Measurements from ENCODE around the gene SOX4.
"Not testable (repeated sequence)": the region's sequence is repeated elsewhere in the genome, so short reads cannot be mapped to it uniquely, and the experiment has no call there.

The SOX4 gene

DNA sequence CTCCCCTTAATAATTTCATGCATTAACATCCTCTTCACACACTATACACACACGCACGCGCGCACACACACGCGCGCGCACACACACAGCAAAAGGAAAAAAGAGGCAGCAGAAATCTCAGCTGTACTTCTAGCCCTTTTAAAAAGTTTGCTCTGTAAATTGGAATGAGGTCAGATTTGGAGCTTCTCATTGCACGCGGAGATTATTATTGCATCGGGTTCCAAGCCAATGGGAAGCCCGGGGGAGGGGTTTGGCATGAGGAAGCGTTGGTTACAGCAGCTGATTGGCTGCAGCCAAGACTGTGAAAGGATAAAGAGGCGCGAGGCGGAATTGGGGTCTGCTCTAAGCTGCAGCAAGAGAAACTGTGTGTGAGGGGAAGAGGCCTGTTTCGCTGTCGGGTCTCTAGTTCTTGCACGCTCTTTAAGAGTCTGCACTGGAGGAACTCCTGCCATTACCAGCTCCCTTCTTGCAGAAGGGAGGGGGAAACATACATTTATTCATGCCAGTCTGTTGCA, at the start of gene SOX4:
Gene SOX4, plus strand, starts transcription at position 340 of the 515 bp plus-strand sequence. CDS start 784 bp downstream, outside the sequence.
- peak; percentile 71 for DNase-seq

DNA sequence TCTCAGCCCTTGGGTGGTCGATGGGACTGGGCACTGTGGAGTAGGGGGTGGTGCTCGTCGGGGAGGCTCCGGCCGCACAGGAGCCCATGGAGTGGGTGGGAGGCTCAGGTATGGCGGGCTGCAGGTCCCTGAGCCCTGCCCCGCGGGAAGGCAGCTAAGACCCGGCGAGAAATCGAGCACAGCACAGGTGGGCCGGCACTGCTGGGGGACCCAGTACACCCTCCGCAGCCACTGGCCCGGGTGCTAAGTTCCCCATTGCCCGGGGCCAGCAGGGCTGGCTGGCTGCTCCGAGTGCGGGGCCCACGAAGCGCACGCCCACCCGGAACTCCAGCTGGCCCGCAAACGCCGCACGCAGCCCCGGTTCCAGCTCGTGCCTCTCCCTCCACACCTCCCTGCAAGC, 41.3 kb upstream of the SOX4 start:
- not testable (repeated sequence) for DNase-seq

DNA sequence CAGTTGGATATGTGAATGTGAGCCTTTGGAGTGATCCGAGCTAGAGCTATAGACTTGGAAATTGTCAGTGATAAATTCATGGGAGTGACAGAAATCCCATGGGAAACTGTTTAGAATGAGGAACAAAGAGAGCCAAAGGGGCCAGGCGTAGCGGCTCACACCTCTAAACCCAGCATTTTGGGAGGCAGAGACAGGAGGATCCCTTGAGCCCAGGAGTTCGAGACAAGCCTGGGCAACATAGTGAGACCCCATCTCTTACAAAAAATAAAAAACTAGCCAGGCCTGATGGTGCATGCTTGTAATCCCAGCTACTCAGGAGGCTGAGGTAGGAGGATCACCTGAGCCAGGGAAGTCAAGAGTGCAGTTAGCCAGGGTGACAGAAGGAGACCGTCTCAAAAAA, 39.3 kb upstream of the SOX4 start:
- DNase-seq: no peak

DNA sequence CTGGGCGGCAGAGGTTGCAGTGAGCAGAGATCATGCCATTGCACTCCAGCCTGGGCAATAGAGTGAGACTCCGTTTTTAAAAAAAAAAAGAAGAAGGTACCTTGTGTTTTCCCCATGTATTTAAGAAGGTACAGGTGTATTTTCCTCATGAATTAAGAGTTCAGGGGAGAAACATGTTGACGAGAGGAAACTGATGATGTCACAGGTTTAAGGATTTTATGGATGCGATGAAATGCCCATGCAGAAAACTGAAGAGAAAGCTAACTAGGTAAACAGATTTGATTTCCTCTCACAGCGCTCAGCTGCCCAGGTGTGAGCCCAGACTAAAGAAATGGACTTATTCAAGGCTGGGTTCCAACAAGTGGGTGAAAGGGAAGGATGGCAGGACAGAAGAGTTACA, 38.4 kb upstream of the SOX4 start:
- no peak for DNase-seq

DNA sequence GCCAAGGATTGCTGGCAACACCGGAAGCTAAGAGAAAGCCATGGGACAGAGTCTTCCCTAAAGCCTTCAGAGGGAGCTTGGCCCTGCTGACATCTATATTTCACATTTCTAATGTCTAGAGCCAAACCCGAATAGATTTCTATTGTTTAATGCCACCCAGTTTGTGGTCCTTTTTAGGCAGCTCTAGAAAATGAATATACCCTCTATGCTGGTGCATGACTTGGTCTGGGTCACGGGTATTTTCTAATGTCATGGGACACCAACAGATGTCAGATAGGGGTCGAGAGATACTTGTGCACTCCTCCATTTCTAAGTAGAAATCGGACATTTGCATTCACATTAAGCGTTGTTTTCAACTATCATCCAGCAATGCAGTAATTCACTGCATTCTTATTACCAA, 37.0 kb upstream of the SOX4 start:
- no peak for DNase-seq

DNA sequence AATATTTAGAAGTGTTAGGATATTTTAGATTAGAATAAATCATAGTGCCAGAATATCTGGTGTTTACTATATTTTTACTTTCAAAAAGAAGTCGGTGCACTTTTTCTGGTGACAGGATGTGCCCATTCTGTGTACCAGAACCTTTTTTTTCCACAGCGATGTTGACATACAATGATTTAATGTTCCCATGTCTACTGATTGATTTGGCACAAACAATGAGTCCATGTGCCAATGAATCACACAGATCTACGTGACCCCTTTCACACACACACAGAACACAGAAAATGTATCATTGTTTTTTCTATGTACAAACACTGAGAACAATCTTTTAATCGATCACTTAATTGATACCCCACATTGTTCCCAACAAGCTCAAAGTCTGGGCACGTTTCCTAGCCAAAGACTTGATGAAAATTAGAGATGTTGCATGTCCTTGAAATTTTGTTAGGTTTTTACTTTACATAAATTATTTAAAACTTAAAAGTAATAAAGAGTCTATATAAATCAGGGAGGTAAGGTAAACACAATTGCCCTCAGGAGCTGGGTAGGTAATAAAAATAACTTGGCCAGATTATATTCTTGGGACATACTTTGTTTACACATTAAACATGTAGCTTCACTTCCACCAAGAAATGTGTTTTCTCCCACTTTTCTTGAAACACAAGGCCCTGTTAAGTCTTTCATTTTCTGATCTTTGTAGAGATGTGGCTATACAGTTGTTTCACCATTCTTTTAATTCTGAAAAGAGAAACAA, 36.4 kb upstream of the SOX4 start:
- no peak for DNase-seq

DNA sequence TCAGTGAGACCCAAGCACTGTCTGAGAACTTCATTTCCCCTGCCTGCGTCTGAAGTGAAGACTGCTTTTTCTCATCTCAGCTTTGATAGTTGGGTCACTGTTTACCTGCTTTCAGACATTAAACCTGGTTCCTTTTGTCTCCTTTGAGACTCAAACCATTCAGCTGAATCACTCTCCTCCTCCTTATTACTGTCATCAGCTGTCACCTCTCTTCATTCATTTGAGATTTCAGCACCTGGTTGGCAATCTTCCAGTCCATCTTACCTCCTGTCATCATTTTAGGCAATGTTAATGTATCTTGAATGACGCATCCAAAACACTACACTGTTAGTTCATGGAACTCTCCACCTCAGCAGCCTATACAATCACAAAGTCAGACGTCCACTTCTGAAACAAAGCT, 34.3 kb upstream of the SOX4 start:
- no peak for DNase-seq

DNA sequence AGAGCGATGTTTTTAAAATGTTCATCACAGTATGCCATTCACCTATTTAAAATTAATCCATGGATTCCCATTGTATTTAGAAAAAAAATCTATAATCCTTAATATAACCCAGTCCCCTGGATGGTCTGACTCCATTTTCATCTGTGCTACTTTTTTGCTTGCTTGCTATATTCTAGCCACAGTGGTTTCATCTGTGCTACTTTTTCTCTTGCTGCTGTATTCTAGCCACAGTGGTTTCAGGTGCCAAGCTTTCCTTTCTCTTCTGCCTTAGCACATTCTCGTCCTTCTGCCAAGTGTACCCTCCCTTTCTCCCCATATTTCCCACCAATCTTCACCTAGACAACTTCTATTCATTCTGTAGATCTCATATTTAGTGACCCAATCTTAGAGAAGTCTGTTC, 33.3 kb upstream of the SOX4 start:
- no peak for DNase-seq

DNA sequence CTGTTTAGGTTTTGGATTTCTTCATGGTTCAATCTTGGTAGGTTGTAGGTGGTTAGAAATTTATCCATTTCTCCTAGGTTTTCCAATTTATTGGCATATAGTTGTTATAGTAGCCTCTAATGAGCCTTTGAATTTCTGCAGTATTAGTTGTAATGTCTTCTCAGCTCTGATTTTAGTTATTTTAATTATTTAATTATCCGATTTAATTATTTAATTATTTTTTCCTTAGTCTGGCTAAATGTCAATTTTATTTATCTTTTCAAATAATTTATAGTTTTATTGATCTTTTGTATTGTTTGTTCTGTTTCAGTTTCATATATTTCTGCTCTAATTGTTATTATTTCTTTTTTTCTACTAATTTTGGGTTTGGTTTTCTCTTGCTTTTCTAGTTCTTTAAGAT, 28.1 kb upstream of the SOX4 start:
- no peak for DNase-seq

DNA sequence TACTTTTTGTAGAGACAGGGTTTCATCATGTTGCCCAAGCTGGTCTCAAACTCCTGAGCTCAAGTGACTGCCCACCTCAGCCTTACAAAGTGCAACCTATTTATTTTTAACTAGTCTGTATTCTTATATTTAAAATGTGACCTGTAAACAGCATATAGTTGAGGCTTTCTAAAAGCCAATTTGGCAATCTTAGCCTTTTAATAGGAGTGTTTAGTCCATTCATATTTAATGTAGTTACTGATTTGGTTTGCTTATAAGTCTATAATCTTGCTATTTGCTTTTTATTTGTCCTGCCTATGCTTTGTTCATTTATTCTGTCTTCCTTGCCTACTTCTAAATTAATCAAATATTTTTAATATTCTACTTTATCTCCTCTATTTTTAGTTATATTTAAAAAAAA, 15.0 kb upstream of the SOX4 start:
- no peak for DNase-seq

DNA sequence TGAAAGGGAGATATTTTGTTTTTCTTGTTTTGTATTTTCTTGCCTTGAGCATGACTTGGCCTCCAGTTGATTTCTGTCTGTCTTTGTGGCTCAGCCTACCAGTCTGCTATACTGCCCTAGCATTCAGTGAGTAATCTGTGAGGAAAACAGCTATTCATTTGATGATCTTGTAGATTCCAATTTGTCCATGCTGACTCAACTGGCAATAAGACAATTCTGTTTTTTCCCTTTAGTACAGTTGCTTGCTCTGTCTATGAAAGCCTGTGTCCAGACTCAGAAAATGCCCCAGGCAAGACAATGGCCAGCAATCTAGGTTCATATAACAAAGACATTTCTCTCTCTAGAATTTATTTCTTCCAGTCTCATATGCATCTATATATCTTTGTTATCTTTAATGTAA, 10.9 kb upstream of the SOX4 start:
- no peak for DNase-seq

DNA sequence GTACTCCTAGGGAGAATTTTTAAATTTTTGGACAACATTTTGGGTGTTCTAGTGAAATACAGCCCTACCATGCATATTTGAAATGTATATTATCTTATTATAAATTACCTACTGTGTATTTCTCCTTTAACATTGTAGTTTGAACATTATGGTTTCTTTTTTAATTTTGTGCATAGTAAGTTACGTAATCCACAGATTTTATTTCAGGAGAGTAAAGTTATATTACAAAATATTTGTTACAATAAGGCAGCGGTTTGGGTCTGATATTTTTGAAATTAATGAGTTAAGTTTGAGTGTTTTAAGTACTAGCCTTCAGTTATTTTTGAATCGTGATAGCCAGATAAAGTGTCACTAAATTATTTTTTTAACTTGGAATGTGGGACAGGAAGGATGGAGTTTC, 7.3 kb upstream of the SOX4 start:
- DNase-seq: no peak

DNA sequence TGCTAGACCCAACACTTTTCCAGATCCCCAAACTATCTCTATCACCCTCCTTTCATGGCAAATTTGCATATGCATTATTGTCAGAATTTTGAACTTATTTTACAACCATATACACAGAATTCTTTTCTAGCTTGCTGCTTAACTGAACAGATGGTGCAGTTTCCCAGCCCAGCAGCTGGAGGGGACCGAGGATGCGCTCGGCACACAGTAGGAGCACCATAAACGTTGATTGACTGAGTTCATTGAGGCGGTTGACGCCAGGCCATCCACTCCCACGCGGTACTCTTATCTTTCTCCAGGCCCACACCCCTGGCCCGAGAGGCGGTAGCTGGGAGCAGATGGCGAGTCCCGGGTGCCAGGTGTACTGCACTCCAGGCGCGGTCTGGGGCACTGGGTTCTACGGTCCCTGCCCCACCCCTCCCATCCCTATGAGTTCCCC, 6.8 kb upstream of the SOX4 start:
- DNase-seq: no peak

DNA sequence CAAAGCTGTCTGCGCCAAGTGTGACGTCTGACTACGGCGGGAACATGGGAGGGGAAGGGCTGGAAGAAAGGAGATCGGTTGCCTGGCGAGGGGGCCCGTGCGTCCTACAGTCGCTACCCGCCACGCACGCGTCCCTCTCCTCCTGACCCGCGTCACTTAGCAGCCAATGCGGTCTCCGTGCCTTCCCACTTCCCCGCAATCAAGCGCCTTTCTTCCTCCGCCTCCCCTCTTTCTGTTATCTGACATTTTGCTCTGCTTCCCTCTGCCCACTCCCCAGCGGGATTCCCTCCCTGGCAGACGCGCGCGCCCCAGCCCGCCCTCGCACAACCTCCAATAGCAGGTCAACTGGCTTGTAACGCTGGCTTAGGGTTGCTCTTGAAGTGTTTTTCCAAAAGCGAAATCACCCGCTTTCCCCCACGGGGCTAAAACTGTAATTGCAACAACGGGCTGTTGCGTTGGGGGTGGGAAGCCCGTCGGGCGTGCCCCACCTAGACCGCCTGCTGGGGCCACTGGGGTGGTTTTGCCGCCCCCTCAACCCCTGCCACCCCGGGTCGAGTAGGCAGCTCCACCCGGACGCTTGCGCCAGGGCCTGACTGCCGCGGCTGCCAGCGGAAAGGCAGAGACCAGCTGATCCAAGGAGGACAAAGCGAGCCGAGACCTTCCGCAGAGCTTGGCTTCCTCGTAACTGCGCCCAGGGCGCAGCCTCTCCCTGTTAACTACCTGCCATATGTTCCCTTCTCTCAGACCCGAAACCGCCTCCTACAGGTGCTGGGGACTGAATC, 6.2 kb upstream of the SOX4 start:
- DNase-seq: peak; percentile 11

DNA sequence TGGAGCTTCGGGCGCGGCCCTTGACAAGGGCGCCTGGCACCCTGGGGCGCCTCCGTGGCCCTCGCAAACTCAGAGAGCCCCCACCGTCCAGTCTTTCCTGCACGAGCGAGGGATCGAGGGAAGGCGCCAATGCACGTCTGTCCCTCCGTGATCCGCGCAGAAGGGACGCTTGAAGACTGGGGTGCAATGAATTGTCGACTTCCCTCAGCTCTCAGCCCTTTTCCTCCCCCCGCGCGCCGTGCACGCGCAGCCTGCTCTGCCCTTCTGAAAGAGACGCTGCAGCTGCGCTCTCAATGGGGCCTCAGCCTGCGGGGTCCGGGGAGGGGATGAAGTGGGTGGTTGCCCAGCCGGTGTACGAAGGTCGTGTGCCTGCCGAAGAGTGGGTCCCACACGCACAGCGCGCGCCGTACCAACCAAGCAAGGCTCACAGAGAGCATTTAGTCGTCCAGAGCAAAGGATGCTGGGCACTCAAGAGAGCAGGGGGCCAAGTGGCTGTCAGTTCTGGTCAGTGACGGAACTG, 5.5 kb upstream of the SOX4 start:
- peak; percentile 28 for DNase-seq

DNA sequence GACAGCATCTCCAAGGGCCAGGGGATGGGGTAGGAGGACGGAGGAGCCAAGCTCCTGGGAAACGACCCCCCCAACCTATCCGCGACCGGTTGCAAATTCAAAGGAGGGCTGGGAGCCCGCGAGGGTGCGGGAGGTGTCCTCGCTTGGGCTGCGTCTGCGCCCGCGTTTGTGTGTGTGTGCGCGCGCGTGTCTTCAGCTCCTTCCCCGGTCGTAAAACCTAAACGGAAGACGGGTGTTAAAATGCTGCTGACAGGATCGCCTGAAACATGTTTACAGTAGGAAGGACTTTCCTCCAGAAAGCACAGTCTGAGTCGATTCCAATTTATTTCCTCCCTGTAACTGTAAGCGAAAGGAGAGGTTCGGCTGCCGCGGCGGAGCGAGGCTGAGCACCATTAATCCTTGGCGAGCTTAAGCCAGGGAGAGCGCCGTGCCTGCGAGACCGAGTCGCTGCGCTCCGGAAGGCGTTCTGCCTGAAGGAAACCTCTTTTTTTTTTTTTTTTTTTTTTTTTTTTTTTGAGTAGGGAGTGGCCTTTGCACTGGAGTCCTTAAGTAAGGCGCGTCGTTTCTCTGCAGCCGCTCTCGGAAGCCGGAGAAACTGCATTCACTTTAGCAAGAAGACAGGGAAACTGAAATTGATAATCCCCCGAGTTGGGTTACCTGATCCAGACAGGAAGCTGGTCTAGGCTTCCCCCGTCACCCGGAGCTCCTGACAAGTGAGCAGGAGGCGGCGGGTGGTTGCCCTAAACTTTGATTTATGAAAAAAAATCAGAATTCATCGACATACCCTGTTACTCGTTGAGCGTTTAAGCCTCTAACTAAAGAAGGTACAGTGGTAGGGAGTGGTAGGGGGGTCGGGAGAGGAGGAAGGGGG, 4.8 kb upstream of the SOX4 start:
- DNase-seq: peak; percentile 28

DNA sequence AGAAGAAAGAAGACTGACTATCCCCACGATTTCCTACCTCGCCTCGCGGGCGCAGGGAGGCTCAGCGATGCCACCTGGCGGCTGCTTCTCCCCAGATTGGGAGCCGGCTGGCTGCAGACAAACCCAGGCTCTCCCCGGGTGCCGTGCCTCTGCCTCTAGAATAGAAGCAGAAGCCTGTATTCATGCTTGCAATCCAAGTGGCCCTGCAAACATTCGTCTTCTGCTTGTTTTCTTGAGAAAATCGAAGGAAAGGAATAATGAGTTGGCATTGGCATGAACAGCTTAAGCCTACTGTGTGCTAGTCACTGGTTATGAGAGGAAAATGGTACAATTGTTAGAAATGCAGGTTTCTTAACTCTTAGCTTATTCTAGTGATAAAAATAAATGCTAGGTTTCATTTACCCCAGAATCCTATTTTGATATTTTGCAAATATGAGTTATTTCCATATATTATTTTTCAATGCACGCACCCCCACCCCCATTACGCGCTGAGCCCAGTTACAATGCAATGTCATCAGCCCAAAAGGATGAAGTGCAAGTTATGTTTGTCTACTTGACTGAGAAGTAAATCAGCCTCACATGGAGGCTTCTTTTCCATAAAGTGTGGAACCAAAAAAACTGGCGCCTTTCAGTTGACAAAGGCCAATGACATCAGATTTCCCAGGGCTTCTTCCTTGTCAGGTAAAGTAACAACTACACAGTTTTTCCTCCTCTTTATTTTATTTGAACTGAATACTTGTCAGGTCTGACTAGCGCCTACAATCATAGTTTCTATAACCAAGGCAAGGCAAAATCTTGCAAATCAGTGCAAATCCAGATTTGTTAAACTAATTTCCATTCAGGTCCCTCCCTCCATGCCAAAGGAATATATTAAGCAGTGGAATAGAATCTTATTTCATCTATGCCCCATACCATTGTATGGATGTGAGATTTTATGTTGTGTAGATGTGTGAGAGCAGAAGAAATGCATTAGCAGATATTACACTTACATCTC, 3.9 kb upstream of the SOX4 start:
- DNase-seq: peak; percentile 76

DNA sequence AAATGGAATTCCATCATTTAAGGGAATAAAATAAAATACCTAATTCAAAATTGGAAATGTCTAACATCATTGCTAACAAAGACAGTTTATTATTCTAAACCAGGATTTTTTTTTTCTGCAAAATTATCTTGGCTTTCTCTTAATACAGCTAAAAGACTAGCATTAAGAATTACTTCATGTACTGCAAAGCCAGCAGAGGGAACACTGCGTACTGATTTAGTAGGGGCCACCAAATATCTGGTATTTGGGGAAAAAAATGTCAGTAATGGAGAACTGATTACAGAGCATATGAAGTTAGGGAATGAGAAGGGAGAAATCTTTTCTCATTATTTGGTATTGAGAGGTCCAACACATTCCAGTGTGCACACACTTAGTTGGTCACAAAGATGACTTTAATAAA, 3.2 kb upstream of the SOX4 start:
- no peak for DNase-seq

DNA sequence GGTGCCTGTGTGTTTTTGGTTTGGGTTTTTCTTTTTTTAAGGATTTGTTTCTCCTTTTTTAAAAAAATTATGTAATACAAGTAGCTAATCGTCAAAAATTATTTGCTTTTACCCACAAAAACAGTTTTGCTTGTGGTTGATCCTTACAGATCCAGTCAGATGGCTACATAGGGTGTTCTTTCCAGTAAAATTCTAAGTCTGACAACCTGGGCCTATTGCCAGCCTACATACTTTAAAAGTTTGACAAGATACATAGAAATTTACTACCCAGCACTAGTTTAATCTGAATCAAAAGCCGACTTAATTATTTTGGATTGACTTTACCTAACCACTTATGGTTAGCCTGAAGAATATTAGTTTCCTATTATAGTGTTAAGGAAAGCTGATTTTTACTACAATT, 2.1 kb upstream of the SOX4 start:
- DNase-seq: no peak

DNA sequence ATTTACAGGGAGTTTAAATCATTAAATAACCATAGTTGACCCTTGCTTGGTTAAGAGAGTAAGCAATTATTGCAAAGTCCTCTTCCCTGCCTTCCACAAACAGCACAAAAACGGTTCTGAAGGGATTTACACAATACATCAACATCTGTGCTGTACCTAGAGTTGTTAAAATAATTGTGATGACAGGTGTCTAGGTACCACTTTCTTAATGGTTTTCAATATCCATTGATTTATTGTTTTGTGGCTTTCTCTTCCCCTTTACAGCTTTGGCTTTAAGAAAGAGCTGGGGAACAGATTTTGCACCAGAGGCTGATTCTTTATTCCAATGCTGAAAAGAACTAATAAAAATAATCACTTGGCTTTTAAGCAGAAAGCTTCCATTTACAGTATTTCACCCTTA, 598 bp upstream of the SOX4 start:
- DNase-seq: no peak

DNA sequence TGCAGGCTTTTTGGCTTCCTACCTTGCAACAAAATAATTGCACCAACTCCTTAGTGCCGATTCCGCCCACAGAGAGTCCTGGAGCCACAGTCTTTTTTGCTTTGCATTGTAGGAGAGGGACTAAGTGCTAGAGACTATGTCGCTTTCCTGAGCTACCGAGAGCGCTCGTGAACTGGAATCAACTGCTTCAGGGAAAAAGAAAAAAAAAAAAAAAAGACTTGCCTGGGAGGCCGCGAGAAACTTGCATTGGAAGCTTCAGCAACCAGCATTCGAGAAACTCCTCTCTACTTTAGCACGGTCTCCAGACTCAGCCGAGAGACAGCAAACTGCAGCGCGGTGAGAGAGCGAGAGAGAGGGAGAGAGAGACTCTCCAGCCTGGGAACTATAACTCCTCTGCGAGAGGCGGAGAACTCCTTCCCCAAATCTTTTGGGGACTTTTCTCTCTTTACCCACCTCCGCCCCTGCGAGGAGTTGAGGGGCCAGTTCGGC, 420 bp downstream of the SOX4 start:
- peak; percentile 15 for DNase-seq

Measured in CD4-positive, alpha-beta T cell treated with Interleukin-6 for 4 hours (primary cell).